ENCODE measurements around the gene CNOT8.

DNA sequence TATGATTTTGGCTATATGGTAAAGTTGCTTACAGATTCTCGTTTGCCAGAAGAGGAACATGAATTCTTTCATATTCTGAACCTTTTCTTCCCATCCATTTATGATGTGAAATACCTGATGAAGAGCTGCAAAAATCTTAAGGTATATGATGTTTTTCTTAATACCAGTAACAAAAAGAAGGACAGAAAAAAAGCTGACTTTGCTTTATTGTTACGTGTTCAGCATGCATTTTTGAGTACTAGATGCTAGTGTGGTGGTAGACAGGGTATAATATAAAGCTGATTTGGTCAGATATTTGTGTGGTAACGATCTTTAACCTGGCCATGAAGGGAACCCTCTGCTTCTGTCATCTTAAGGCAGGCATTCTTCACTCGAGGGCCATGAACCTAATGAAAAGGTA, 13.3 kb downstream of the CNOT8 start:
- TF ChIP-seq, protein P1, sequence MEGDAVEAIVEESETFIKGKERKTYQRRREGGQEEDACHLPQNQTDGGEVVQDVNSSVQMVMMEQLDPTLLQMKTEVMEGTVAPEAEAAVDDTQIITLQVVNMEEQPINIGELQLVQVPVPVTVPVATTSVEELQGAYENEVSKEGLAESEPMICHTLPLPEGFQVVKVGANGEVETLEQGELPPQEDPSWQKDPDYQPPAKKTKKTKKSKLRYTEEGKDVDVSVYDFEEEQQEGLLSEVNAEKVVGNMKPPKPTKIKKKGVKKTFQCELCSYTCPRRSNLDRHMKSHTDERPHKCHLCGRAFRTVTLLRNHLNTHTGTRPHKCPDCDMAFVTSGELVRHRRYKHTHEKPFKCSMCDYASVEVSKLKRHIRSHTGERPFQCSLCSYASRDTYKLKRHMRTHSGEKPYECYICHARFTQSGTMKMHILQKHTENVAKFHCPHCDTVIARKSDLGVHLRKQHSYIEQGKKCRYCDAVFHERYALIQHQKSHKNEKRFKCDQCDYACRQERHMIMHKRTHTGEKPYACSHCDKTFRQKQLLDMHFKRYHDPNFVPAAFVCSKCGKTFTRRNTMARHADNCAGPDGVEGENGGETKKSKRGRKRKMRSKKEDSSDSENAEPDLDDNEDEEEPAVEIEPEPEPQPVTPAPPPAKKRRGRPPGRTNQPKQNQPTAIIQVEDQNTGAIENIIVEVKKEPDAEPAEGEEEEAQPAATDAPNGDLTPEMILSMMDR (IDR thresholded peaks at IDR 0.05 in 8 of 11, conservative IDR thresholded peaks at IDR 0.05 in 3 of 11): no peak
- TF ChIP-seq POLR2AphosphoS5 (IDR thresholded peaks at IDR 0.05): no peak
